Hematopoietic multipotent progenitor cell treated with erythropoietin and hydrocortisone succinate and interleukin-3 and kit ligand, for 6 days (in vitro differentiated cells): Measurements from ENCODE around the gene SYT17.

Experiments
- DNase-seq: peaks from one replicate; pipeline ENCODE4 v3.0.0-alpha.2; 2015

The SYT17 gene

DNA sequence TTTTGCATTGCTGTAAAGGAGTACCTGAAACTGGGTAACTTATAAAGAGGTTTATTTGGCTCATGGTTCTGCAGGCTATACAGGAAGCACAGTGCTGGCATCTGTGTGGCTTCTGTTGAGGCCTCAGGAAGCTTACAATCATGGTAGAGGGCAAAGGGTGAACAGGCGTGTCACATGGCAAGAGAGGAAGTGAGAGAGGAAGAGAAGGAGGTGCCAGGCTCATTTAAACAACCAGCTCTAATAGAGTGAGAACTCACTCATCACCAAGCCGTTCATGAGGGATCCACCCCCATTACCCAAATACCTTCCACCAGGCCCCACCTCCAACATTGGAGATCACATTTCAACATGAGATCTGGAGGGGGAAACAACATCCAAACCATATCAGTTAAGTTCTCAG, 101.1 kb downstream of the SYT17 start:
- no peak for DNase-seq

DNA sequence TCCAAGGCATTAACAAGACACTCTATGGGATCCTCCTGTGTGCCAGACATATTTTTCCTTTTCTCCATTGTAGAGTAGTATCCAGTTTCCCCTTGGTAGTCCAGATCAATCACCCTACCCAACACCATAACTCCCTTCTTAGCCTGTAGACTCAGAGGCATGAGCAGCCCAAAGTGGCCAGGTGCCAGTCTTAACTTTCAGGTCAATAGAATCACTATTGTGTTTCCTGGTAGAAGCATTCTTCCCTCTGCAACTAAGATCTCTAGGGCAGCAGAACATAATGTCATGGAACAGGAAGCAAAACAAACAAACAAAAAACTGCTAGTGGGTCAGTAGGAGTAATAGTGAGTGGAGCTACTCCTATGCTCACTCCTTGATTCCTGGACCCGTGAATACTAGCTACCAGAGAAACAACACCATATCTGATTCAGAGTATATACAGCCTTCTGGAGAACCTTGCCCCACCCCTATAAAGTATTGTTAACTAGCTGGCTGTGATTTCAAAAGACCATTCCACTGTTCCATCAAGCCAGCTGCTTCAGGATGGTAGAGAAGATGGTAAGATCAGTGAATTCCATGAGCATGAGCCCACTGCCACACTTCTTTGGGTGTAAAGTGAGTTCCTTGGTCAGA, 106.2 kb downstream of the SYT17 start:
- DNase-seq, result no peak

DNA sequence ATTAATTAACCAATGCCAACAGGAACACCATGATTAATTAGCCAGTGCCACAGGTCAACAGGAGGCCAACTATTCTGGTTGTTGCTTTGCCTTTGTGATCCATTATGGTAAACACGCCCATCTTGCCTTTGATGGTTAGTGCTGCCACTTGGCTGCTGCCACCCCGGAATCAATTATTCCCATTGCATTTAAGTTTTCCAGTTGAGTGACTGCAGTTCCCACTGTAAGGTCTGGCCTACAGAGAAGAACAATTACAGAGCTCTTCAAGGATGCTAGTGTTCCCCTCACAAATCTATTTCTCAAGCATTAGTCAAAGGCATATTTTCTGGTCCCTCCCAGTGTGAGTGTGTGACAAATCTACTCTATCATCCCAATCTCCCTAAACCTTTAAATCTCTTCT, 110.4 kb downstream of the SYT17 start:
- no peak for DNase-seq

DNA sequence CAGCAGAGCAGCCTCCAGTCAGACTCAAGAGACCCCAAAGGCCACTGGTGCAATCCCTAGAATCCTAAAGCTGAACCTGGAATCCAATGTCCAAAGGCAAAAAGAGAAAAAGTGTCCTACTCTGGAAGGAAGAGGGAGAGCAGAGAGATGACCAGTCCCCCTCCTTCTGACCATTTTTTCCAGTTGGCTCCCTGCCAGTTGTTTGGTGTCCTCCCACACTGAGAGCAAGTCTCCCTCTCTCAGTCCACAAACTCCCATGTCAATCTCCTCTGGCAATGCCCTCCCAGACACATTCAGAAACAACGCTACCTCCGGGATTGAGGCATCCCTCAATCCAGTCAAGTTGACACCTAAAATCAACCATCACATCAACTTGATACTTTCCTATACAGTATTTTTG, 113.2 kb downstream of the SYT17 start:
- no peak for DNase-seq

DNA sequence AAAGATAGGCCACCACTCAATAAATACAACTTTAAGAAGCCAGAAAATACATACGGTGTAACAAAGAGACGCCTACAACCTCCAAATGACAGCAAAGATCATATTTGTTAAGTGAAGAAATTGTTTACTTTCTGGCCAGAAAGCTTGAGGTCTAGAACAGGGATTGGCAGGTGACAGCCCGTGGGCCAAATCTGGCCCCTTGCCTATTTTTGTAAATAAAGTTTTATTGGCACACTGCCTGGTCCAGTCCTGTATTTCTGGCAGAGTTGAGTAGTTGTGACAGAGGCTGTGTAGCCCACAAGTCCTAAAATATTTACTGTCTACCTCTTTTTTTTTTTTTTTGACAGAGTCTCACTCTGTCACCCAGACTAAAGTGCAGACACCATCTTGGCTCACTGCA, 114.1 kb downstream of the SYT17 start:
- DNase-seq, result no peak

DNA sequence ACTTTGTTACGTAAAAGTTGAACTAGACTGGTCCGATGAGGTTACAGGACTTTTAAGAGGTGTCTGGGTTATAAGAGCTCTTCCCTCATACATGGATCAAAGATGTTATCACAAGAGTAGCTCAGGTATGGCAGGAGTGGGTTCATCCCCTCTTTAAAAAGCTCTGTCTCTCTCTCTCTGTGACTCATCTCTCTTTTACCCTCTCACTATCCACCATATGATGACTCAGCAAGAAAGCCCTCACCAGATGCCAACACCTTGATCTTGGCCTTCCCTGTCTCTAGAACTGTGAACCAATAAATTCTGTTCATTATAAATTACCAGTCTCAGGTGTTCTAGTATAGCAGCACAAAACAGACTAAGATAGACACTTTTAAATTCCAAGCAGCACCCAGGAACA, 115.6 kb downstream of the SYT17 start:
- no peak for DNase-seq

DNA sequence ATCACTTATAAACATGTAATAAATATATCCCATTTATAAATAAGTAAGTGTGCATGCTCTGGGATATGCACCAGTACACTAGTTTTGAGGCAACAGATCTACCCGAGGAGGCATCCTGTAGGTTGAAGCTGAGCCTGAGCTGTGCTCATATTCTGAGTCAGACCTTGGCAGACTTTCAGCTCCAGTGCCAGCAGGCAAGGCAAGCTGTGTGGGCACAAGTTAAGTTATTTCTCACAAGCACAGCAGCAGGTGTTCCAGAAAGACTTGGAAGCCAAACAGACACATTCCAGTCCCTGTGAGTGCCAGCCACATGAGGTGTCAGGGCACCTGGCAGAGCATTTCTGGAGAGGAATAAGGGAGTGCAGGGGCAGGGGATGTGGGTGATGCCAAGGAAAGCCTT, 116.2 kb downstream of the SYT17 start:
- DNase-seq, result no peak

DNA sequence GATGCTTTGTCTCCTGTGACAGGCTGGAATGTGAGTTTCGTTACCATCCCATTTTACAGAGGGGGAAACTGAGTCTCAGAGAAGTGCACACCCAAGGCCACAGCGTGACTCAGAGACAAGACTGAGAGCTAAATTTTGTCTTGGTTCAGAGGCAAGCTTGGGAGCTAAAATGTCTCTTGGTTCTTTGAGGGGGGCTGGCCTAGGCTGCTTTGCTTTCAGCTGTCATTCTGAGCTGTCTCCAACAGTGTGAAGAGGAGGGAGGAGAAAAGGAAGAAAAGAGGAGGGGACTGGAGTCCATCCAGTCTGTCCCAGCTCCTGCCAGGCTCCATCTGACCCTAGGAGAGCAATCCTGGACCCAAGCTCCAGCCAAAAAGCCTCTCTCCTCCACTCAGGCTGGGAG, 117.4 kb downstream of the SYT17 start, which contains the start of gene CLEC19A:
TSS of gene CLEC19A (plus strand) at position 301 of the 400 bp plus-strand sequence. CDS start 121 bp downstream, outside the sequence.
- no peak for DNase-seq

DNA sequence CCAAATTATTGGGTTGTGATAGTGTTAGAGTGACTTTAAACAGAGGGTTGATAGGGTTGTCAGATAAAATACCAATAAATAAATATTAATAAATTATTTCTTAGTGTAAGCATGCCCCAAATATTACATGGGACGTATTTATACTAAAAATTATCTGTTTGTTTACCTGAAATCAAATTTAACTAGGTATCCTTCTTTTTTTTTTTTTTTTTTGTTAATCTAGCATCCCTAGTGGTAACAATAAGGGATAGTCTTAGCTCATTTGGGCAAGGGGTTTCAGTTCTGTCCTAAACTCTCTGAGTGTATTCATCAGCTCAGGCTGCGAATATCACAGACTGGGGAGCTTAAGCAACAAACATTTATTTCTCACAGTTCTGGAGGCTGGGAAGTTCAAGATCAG, 118.8 kb downstream of the SYT17 start:
- no peak for DNase-seq

DNA sequence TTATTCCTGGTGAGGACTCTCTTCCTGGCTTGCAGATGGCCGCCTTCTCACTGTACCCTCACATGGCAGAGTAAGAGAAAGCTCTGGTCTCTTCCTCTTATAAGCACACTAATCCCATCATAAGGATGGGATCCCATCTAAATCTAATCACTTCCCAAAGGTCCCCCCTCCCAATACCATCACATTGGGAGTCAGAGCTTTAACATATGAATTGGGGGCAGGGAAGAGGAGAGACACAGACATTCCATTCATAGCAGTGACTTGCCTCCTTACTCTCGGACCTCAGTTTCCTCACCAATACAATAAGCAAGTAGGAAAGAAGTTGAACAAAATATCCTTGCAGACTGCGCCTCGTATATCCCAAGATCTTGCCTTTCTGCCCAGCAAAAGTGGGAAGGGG, 119.2 kb downstream of the SYT17 start:
- no peak for DNase-seq

DNA sequence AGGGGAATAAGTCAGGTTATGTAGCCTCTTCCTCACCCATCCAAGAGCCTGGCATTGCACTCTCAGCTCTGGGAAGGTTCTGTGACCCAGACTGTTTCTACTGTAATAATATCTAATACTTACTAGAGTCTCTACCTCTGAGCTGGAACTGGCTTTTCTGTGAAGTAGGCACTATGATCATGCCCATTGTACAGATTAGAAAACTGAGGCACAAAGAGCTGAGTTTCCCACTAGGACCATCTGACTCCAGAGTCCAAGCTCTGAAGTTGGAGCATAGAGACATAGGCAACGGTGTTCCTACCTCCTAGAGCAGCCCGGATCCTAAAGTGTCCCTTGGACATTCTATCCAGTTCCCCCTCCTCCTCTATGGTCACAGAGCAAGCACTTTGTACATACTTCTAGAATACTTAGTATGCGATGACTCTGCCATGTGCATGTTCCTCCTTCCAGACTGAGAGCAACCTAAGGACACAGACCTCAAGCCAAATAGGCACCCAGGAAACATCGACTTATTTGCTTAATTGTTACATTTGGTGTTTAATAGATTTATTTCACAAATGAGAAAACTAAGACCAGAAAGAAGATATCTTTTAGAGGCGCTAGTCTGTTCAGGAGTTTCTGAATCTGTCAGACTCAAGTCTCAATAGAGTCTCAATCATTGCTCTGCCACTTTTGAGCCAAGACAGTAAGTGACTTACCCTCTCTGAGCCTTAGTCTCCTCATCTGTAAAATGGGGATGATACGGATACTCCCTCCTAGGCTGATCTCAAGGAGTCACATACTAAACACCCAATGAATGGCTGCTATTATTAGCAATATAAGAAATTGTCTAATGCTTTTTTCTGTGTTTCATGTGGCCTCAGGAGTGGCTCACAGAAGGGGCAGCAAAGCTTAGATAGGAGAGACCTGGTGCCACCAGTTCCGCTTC, 121.1 kb downstream of the SYT17 start:
- DNase-seq, result no peak

DNA sequence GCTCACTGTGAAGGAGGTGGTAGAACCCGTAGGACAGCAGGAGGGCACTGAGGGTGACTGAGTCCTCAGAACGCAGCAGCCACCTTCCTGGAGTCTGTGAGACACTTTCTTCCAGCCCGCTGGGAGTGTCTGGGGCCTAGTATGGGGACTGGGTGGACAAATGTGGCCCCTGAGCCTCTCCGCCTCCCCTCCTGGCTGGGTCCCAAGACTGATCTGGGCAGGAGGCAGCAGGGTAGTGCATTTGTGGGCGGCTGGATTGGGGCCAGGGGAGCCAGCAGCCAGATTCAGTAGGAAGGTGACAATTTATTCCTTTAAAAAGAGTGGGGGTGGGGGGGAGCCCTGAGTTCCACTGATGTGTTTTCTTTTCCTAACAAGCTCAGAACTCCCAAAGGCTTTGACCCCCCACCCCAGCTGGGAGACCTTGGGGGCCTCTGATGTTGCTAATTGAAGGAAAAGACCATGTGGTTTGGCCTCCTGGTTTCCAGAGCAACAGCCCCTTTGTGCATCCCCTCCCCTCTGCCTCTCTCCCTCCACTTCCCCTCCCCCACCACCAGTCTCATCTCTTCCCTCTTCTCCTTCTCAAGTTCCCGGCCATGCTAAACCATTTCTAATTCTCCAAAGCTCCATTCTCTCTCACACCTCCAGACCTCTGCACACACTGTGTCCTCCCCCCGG, 121.9 kb downstream of the SYT17 start:
- no peak for DNase-seq

DNA sequence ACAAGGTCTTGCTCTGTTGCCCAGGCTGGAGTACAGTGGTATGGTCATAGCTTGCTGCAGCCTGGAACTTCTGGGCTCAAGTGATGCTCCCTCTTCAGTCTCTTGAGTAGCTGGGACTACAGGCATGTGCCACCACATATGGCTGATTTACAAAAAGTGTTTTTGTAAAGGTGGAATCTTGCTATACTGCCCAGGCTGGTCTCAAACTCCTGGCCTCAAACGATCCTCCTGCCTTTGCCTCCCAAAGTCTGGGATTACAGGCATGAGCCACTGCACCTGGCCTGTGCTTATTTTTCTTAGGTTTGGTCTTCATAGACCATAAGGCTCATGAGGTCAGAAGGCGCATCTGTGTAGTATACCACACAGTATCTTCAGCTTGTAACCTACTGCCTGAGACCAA, 122.8 kb downstream of the SYT17 start:
- no peak for DNase-seq

DNA sequence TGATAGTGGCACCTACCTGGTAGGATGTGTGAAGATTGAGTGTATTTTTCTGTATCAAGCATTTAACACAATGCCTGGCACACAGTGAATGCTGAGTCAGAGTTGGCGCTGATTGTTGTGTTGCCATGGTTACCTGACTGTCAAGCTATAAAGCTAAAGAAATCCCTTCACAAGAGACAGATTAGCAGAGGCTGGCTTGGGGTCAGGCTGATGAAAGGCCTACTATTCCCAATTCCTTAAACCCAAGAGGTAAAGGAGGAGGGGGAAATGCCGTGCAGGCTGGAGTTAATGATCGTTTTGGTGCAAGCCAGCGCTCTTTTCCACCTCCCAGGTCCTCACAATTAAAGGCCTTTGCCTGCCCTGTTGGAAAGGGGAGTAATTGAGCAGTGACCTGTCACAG, 123.4 kb downstream of the SYT17 start:
- no peak for DNase-seq

DNA sequence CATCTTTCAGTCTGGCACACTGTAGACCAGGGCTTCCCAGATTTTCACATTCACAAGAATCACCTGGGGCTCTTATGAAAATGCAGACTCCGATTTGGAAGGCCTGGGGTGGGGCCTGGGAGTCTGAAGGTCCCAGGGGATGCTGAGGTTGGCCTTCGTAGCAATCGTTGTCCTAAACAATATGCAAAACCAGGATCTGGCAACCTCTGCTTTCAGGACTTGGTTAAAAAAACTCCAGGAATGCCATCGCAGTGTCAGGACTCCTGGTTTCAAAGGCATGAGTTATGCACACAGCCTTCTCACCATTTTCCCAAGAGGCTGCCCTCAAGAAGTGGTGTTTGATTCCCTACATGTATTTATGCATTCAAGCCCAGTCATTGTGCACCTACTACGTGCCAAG, 124.1 kb downstream of the SYT17 start:
- DNase-seq, result no peak

DNA sequence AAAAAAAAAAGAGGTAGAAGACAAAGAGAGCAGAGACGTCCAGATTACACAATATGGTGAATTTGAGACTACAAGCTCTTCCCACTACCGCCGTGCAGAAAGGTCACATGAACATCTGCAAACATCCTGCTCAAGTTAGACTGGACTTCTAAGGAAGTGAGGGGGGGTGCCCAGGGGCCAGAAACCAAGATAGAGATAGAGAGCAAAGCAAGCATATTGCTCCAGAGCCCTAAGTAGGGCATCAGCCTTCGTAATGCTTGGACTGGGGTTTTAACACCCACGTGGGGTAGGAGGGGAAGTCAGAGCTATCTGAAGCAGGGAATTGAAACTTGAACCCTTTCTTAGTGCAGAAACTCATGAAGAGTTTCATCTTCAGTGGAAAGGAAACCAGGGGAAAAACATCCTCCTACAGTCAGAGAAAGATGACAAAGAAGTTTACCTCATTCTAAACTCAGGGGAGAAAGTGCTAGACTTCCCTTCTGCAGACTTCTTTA, 126.2 kb downstream of the SYT17 start:
- DNase-seq, result peak; percentile 7

DNA sequence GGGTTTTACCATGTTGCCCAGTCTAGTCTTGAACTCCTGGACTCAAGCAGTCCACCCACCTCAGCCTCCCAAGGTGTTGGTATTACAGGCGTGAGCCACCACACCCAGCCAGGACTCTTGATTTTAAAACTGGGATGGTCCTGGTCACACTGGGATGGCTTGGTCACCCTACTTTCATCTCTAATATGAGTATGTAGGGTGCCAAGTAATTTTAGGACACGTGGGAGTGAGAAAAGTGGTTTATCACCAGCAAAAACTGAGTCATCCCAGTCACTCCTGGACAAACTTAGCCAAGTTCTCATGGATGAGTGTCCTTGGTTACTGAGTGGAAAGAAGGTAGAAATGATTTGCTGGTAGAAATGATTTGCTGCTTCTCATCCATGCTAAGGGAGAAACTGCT, 127.4 kb downstream of the SYT17 start:
- no peak for DNase-seq

DNA sequence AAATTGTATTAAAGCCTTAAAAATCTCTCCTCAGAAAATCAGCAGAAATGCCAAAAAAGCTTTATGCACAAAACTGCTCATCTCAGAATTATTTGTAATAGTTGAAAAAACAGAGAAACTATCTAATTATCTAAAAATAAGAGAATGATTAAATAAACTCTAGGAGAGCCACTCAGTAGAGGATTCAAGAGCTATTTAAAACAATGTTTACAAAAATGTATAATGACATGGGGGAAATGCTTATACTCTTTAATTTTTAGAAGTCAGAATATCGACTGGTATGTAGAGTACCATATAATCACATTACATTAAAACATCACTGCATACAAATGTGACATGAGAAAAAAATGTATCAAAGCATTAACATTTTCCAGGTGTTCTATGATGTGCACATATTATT, 129.4 kb downstream of the SYT17 start:
- no peak for DNase-seq

DNA sequence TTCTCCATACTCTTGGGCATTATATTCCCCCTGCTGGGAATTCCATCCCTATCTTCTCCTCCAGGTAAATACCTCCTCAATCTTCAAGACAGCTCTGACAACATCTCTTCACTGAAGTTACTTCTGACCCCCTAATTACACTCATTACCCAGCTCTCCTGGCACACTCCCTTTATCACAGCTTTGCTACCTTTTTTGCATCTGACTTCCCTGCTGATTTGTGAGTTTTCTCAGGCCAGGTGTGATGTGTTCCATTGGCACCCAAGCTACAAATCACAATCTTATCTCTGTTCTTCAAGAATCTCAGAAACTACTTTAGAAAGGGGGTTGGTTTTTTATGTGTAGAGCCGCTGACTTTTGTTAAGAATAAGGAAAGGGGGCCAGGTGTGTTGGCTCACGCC, 131.5 kb downstream of the SYT17 start:
- no peak for DNase-seq

DNA sequence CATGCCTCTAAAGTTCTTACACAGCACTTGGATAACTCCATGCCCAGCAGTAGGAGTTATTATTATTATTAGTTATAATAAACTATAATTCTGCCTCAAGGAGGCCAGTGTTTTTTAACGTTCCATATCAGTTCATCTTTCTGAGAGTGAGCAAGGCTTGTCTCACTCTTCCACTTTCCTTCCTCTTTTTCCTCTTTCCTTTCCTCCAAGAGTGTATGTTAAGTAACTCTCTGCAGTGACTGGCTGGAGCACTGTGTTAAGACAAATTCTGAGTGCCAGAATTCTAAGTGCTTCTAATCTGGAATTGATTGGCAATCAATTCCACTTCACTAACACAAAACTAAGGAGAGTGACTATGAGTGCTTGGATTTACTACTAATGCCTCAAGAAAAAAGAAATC, 133.9 kb downstream of the SYT17 start:
- no peak for DNase-seq

DNA sequence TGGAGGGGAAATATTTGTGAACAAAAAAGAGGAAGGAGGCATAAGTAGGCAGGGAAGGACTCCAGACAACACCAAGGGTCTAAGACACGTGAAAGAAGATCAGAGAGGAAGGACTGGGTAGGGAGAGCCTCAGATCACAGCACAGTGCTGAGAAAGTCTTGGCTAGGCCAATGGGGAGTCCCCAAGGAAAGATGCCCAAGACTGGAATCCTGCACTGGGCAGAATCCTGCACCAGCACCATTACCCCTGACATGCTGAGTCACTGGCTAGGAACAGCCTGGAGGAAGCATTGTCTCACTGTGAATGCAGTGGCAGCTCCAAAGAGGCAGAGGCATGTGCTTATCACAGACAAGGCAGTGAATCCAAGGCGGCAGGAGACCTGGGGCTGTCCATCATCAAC, 136.7 kb downstream of the SYT17 start:
- no peak for DNase-seq

DNA sequence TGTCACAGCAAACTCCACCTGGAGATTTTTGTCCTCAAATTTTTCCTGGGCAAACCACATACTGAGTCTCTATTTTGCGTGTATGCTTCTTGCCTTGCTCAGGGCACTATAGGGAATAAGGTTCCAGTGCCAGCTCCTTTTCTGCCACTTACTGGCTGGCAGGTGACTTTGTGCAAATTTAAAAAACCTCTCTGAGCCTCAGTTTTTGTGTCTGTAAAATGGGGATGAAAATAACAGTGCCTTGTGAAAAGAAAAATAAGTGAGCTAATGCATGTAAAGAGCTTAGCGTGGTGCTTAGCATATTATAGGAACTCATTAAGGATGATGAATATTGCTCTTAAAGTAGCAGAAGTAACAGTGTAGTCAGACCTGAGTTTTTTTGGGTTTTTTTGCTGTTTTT, 137.4 kb downstream of the SYT17 start:
- no peak for DNase-seq

DNA sequence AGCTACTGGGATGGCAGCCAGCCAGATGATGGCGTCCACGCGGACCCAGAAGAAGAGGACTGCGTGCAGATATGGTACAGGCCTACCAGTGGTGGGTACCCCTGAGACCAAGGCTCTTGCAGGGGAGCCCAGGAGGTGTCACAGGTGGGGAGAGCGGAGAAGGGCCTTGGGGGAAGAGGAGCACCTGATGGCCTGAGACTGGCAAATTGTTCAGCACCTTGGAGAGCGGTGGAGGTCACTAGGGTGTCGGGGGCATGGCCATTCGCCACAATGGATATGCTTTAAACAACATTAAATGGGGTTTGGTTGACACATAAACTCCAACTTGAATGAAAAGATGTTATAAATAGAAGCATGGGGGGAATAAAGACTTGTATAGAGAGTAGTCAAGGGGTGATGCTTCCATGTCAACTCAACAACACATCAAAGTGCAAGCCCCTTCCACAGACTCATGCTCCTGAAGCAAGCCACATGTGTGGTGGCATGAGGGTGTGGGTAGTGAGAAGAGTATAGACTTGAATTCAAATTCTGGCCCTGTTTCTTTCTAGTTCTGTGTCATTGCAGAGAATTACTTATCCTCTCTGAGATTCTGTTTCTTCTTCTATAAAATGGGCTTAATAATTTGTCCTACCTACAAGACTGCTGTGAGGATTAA, 139.7 kb downstream of the SYT17 start:
- DNase-seq, result peak; percentile 70
